ENCODE measurements around the gene CMYA5. TPM values are rescaled to one million over a fixed set of nuclear protein-coding genes. Genes with fewer than 3 reads are reported as not detected.
A peak's percentile ranks its signal among the peaks of the same experiment; 100 is the strongest.

The CMYA5 gene
- total RNA-seq, result 1 to 10 TPM in 3 of 4 donors, under 1 TPM in 1; 0.37 to 6.0 (median 3.2) TPM

DNA sequence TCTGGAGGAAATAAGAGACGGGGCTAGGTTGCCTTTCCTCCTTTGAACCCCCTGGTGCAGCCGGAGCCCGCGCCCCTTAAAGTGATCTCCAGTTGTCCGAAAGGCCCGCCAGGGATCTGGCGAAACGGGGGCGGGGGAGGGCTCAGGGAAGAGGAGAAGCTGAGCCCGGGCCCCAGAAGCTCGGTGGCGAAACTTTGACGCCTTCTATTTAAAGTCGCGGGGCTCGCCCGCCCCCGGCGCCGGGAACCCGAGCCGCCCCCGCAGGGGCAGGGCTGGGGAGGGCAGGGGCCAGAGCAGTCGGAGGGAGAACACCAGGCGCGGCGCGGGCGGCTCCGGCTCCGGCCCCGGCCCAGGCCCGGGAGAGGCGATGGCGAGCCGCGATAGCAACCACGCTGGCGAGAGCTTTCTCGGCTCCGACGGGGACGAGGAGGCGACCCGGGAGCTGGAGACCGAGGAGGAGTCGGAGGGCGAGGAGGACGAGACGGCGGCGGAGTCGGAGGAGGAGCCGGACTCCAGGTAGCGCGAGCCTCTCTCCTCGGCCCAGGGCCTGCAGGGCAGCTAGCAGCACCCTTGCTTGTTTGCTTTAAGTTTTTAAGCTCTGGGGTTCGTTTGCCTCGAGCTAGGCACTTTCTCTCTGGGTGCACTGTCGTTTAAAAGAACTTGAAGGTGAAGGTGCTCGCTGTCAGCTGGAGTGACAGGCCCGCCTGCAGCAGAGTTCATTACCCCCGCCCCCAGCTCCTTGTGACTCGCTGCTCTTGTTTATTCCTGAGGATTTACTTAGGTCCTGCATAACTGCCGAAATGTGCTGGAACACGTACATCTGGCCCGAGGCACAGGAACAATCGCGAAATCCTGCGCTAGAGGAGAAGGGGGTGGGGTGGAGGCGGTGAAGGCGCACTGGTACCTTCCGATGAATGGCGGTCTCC lies at the start of gene CMYA5:
Gene CMYA5, plus strand, starts transcription at position 296 of the 926 bp plus-strand sequence. Its CDS starts 72 bp downstream, at position 368.
- intact Hi-C loops (cut with DNase I; ENCODE audit: low total_unique reads) (loop anchor here (10.0 kb wide), 1 partner anchor 165 kb away; no protein-coding TSS in a partner anchor), in situ Hi-C loops (cut with MboI; ENCODE audit: low pct_ligation_motif_present in 1 of 4, low pct_unique_long_range_greater_than_20kb in 1 of 4, low sequenced_read_pairs in 3 of 4) (no loop called here)
- H3K36me3 ChIP-seq, result peaks cover 0 to 8% (median 2%) of the 10 kb centered on the region in 4 donors
- peak; percentile 11 for DNase-seq
- no peaks in the 10 kb centered on the region for H3K27me3 ChIP-seq
- peak within 1 kb of the TSS; percentile 11 to 60 (median 49) for H3K27ac ChIP-seq
- peak within 1 kb of the TSS; percentile 21 to 41 (median 32) for H3K4me3 ChIP-seq
- H3K4me1 ChIP-seq, result peaks cover 0 to 5% (median 0%) of the 10 kb centered on the region in 4 donors
- WGBS, 2 donors (ENCODE audit: low coverage in 1 of 2), result 72 to 90% methylated on average over 6 to 66 of the region's 74 CpGs
- H3K9me3 ChIP-seq, result no peaks in the 10 kb centered on the region
- TF ChIP-seq CTCF (IDR thresholded peaks at IDR 0.05) (no peak), POLR2A (IDR thresholded peaks at IDR 0.05) (no peak), EP300 (IDR thresholded peaks at IDR 0.05; ENCODE audit: low read depth) (no peak), POLR2AphosphoS5 (IDR thresholded peaks at IDR 0.05) (no peak)

DNA sequence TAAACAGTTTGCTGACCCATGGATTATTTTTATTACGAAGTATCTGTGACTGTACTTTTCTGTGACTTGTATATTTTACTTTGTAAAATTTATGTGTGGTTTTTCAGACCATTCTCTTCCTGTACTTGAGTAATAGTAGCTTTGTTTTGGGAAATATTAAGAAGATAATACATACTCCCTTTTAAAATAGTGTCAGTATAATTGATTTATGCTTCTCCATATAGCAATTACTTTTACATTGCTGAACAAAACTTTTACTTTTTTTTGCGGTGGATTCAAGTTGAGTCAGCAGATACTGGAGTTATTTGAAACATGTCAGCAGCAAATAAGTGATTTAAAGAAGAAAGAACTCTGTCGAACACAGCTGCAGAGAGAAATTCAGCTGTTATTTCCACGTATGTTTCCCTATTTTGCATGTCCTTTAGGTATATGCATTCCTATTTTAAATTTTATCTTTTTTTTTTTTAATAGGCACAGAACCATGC lies 49.0 kb upstream of the CMYA5 start:
- no peaks in the 10 kb centered on the region for H3K9me3 ChIP-seq
- intact Hi-C loops (cut with DNase I; ENCODE audit: low total_unique reads) (no loop called here), in situ Hi-C loops (cut with MboI; ENCODE audit: low pct_ligation_motif_present in 1 of 4, low pct_unique_long_range_greater_than_20kb in 1 of 4, low sequenced_read_pairs in 3 of 4) (no loop called here)
- no peak for DNase-seq
- H3K36me3 ChIP-seq, result peaks cover 0 to 49% (median 11%) of the 10 kb centered on the region in 4 donors
- TF ChIP-seq POLR2A (IDR thresholded peaks at IDR 0.05), result no peak
- TF ChIP-seq EP300 (IDR thresholded peaks at IDR 0.05; ENCODE audit: low read depth), result no peak
- TF ChIP-seq CTCF (IDR thresholded peaks at IDR 0.05), result no peak
- TF ChIP-seq POLR2AphosphoS5 (IDR thresholded peaks at IDR 0.05), result no peak
- WGBS, 2 donors (ENCODE audit: low coverage in 1 of 2), result 83% methylated on average over 4 of the region's 4 CpGs
- H3K27ac ChIP-seq, result no peak overlapping the region
- H3K4me1 ChIP-seq, result no peaks in the 10 kb centered on the region
- no peaks in the 10 kb centered on the region for H3K27me3 ChIP-seq
- H3K4me3 ChIP-seq, result no peak overlapping the region

DNA sequence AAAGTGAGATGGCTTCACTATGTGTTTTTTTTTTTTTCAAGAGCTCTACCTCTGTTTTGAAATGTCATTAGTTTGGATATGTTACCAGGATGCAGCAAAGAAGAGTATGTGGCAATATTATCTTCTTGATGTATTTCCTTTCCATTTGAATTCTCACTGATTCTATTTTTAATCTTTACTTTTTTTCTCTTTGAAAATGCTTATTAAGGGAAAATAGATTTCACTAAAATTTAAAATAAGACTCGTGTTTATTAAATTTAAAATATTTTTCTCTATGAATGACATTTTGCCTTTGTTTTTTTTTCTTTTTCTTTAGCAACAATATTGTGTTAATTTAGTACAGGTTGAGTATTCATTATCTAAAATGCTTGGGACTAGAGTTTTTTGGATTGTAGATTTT lies 48.2 kb upstream of the CMYA5 start:
- intact Hi-C loops (cut with DNase I; ENCODE audit: low total_unique reads), result no loop called here
- Histone ChIP-seq H3K27ac (no peak overlapping the region), H3K9me3 (no peaks in the 10 kb centered on the region), H3K36me3 (peaks cover 0 to 56% (median 14%) of the 10 kb centered on the region in 4 donors), H3K4me1 (no peaks in the 10 kb centered on the region), H3K27me3 (no peaks in the 10 kb centered on the region), H3K4me3 (no peak overlapping the region)
- in situ Hi-C loops (cut with MboI; ENCODE audit: low pct_ligation_motif_present in 1 of 4, low pct_unique_long_range_greater_than_20kb in 1 of 4, low sequenced_read_pairs in 3 of 4), result no loop called here
- 87 to 88% methylated on average over 1 of the region's 1 CpG for WGBS, 2 donors (ENCODE audit: low coverage in 1 of 2)
- no peak for TF ChIP-seq EP300 (IDR thresholded peaks at IDR 0.05; ENCODE audit: low read depth)
- no peak for TF ChIP-seq CTCF (IDR thresholded peaks at IDR 0.05)
- TF ChIP-seq POLR2AphosphoS5 (IDR thresholded peaks at IDR 0.05), result no peak
- no peak for TF ChIP-seq POLR2A (IDR thresholded peaks at IDR 0.05)
- DNase-seq, result no peak

GRCh38 chr5:79642210-79642609 lies 47.4 kb upstream of the CMYA5 start:
- TF ChIP-seq POLR2A (IDR thresholded peaks at IDR 0.05), result no peak
- no peak for TF ChIP-seq CTCF (IDR thresholded peaks at IDR 0.05)
- TF ChIP-seq EP300 (IDR thresholded peaks at IDR 0.05; ENCODE audit: low read depth), result no peak
- TF ChIP-seq POLR2AphosphoS5 (IDR thresholded peaks at IDR 0.05), result no peak
- no peak overlapping the region for H3K4me3 ChIP-seq
- in situ Hi-C loops (cut with MboI; ENCODE audit: low pct_ligation_motif_present in 1 of 4, low pct_unique_long_range_greater_than_20kb in 1 of 4, low sequenced_read_pairs in 3 of 4), result no loop called here
- no peak for DNase-seq
- WGBS, 2 donors (ENCODE audit: low coverage in 1 of 2), result 65 to 88% methylated on average over 1 of the region's 1 CpG
- peaks cover 0 to 56% (median 14%) of the 10 kb centered on the region in 4 donors for H3K36me3 ChIP-seq
- intact Hi-C loops (cut with DNase I; ENCODE audit: low total_unique reads), result no loop called here
- H3K4me1 ChIP-seq, result no peaks in the 10 kb centered on the region
- no peaks in the 10 kb centered on the region for H3K27me3 ChIP-seq
- H3K9me3 ChIP-seq, result no peaks in the 10 kb centered on the region
- no peak overlapping the region for H3K27ac ChIP-seq
